ENCODE data around the gene CALML5. TPM values are rescaled to one million over a fixed set of nuclear protein-coding genes. Genes with fewer than 3 reads are reported as not detected.

Gene CALML5
- total RNA-seq, 1 donor from 2014 or later, result not detected

- Histone ChIP-seq H3K4me2 (no peak overlapping the region), H3K9me3 (ENCODE audit: low read depth) (no peaks in the 10 kb centered on the region), H3K27ac (no peak overlapping the region), H4K20me1 (ENCODE audit: low read depth) (no peaks in the 10 kb centered on the region), H3K27me3 (no peaks in the 10 kb centered on the region), H3K79me2 (ENCODE audit: low read depth) (no peaks in the 10 kb centered on the region), H2AFZ (replicated peaks) (no peak overlapping the region), H3K4me3 (no peak overlapping the region), H3K4me1 (peaks cover 6% of the 10 kb centered on the region), H3K9ac (no peak overlapping the region), H3K36me3 (no peaks in the 10 kb centered on the region), H3F3A (ENCODE audit: low read depth) (no peaks in the 10 kb centered on the region)
- Mint-ChIP-seq H3K27me3 (ENCODE audit: insufficient read depth, low read depth) (peaks cover 14% of the 10 kb centered on the region), H3K4me3 (no peak overlapping the region), H3K27ac (no peak overlapping the region), H3K9me3 (no peaks in the 10 kb centered on the region), H3K4me1 (peaks cover 4% of the 10 kb centered on the region), H3K36me3 (no peaks in the 10 kb centered on the region)
- TF ChIP-seq EZH2phosphoT487 (IDR thresholded peaks at IDR 0.05) (no peak), EZH2 (IDR thresholded peaks at IDR 0.05) (no peak), CTCF (IDR thresholded peaks at IDR 0.05) (no peak)
- no peak for DNase-seq (ENCODE audit: low spot score)
These were observed 4.8 kb downstream of the CALML5 start for GRCh38 chr10:5494611-5495010.

GRCh38 chr10:5493691-5494090, 5.7 kb downstream of the CALML5 start:
- no peak overlapping the region for H3K27ac ChIP-seq
- peaks cover 10% of the 10 kb centered on the region for H3K27me3 Mint-ChIP-seq (ENCODE audit: insufficient read depth, low read depth)
- H3K4me1 ChIP-seq, result peaks cover 6% of the 10 kb centered on the region
- H3K9me3 ChIP-seq (ENCODE audit: low read depth), result no peaks in the 10 kb centered on the region
- peaks cover 4% of the 10 kb centered on the region for H3K4me1 Mint-ChIP-seq
- H3K4me2 ChIP-seq, result no peak overlapping the region
- H3K27me3 ChIP-seq, result no peaks in the 10 kb centered on the region
- H3K9ac ChIP-seq, result no peak overlapping the region
- H3K9me3 Mint-ChIP-seq, result no peaks in the 10 kb centered on the region
- DNase-seq (ENCODE audit: low spot score), result no peak
- H3K79me2 ChIP-seq (ENCODE audit: low read depth), result no peaks in the 10 kb centered on the region
- no peak overlapping the region for H3K4me3 Mint-ChIP-seq
- H3K36me3 Mint-ChIP-seq, result no peaks in the 10 kb centered on the region
- no peak overlapping the region for H3K4me3 ChIP-seq
- no peak overlapping the region for H3K27ac Mint-ChIP-seq
- H3F3A ChIP-seq (ENCODE audit: low read depth), result no peaks in the 10 kb centered on the region
- TF ChIP-seq EZH2phosphoT487 (IDR thresholded peaks at IDR 0.05), result no peak
- no peak for TF ChIP-seq CTCF (IDR thresholded peaks at IDR 0.05)
- no peak for TF ChIP-seq EZH2 (IDR thresholded peaks at IDR 0.05)
- no peaks in the 10 kb centered on the region for H3K36me3 ChIP-seq
- H2AFZ ChIP-seq (replicated peaks), result no peak overlapping the region
- no peaks in the 10 kb centered on the region for H4K20me1 ChIP-seq (ENCODE audit: low read depth)

- H3K4me1 ChIP-seq, result peaks cover 6% of the 10 kb centered on the region
- no peaks in the 10 kb centered on the region for H4K20me1 ChIP-seq (ENCODE audit: low read depth)
- H3K9me3 ChIP-seq (ENCODE audit: low read depth), result no peaks in the 10 kb centered on the region
- H3K79me2 ChIP-seq (ENCODE audit: low read depth), result no peaks in the 10 kb centered on the region
- no peak for TF ChIP-seq CTCF (IDR thresholded peaks at IDR 0.05)
- TF ChIP-seq EZH2 (IDR thresholded peaks at IDR 0.05), result no peak
- TF ChIP-seq EZH2phosphoT487 (IDR thresholded peaks at IDR 0.05), result no peak
- H2AFZ ChIP-seq (replicated peaks), result no peak overlapping the region
- H3K27me3 ChIP-seq, result no peaks in the 10 kb centered on the region
- Mint-ChIP-seq H3K4me1 (peaks cover 4% of the 10 kb centered on the region), H3K9me3 (peaks cover 2% of the 10 kb centered on the region), H3K4me3 (no peak overlapping the region), H3K27ac (no peak overlapping the region), H3K36me3 (no peaks in the 10 kb centered on the region), H3K27me3 (ENCODE audit: insufficient read depth, low read depth) (peaks cover 10% of the 10 kb centered on the region)
- H3F3A ChIP-seq (ENCODE audit: low read depth), result no peaks in the 10 kb centered on the region
- H3K36me3 ChIP-seq, result no peaks in the 10 kb centered on the region
- no peak for DNase-seq (ENCODE audit: low spot score)
- H3K4me2 ChIP-seq, result no peak overlapping the region
- no peak overlapping the region for H3K4me3 ChIP-seq
- no peak overlapping the region for H3K27ac ChIP-seq
- no peak overlapping the region for H3K9ac ChIP-seq
These were observed 6.3 kb downstream of the CALML5 start for GRCh38 chr10:5492929-5493576.

Data from neural progenitor cell (in vitro differentiated cells).